ENCODE data around the gene SSR1.

GRCh38 chr6:7314414-7314813 lies 1.4 kb upstream of the SSR1 start:
- no peak for TF ChIP-seq CTCF (IDR thresholded peaks at IDR 0.05)
- no peak for TF ChIP-seq ZFX (IDR thresholded peaks at IDR 0.05; ENCODE audit: borderline replicate concordance)

All from 22Rv1 (cell line).